ENCODE results near the gene THRA.

The THRA gene

GRCh38 chr17:40087049-40087794 is 24.5 kb downstream of the THRA start:
- TF ChIP-seq CTCF (conservative IDR thresholded peaks at IDR 0.05), result no peak
- TF ChIP-seq ZFX (IDR thresholded peaks at IDR 0.05), result no peak
- no peak overlapping the region for H3K27ac ChIP-seq

GRCh38 chr17:40087903-40088718 is 25.3 kb downstream of the THRA start:
- no peak overlapping the region for H3K27ac ChIP-seq
- TF ChIP-seq ZFX (IDR thresholded peaks at IDR 0.05) (no peak), CTCF (conservative IDR thresholded peaks at IDR 0.05) (no peak)

GRCh38 chr17:40089077-40089895 is 26.5 kb downstream of the THRA start:
- no peak overlapping the region for H3K27ac ChIP-seq
- no peak for TF ChIP-seq ZFX (IDR thresholded peaks at IDR 0.05)
- TF ChIP-seq CTCF (conservative IDR thresholded peaks at IDR 0.05), result no peak

- no peak overlapping the region for H3K27ac ChIP-seq
- TF ChIP-seq CTCF (conservative IDR thresholded peaks at IDR 0.05) (no peak), ZFX (IDR thresholded peaks at IDR 0.05) (no peak)
Measured at GRCh38 chr17:40090237-40091119, 27.7 kb downstream of the THRA start.

GRCh38 chr17:40091691-40092397 is 29.1 kb downstream of the THRA start:
- H3K27ac ChIP-seq, result no peak overlapping the region
- TF ChIP-seq ZFX (IDR thresholded peaks at IDR 0.05), result no peak
- TF ChIP-seq CTCF (conservative IDR thresholded peaks at IDR 0.05), result no peak

- TF ChIP-seq ZFX (IDR thresholded peaks at IDR 0.05) (no peak), CTCF (conservative IDR thresholded peaks at IDR 0.05) (no peak)
- H3K27ac ChIP-seq, result no peak overlapping the region
Measured at GRCh38 chr17:40092581-40092980, 29.8 kb downstream of the THRA start.

All from C4-2B (cell line).